HG03565 (cell line): ENCODE data around the gene SLC23A3.
"Not testable (repeated sequence)": the region's sequence is repeated elsewhere in the genome, so short reads cannot be mapped to it uniquely, and the experiment has no call there.

Experiments
- ATAC-seq: cut with Tn5 transposase; IDR thresholded peaks from one replicate; pipeline ENCODE4 v1.9.1; 2021; ENCODE audit warnings: mild to moderate bottlenecking, moderate library complexity; ENCODE audit not compliant: unreplicated experiment

SLC23A3 gene

DNA sequence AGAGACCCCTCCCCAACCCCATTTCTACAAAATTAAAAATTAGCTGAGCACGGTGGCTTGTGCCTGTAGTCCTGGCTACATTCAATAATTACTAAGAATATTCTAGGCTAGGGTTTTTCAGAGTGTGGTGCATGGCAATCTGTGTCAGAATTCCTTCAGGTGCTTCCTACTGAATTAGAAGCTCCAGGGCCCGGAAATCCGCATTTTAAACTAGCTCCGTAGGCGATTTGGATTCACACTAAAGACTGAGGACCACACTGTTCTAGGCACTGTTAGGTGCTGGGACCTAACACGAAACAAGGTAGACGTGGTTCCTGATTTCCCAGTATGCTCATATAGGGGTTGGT is 36.1 kb upstream of the SLC23A3 start:
- no peak for ATAC-seq

DNA sequence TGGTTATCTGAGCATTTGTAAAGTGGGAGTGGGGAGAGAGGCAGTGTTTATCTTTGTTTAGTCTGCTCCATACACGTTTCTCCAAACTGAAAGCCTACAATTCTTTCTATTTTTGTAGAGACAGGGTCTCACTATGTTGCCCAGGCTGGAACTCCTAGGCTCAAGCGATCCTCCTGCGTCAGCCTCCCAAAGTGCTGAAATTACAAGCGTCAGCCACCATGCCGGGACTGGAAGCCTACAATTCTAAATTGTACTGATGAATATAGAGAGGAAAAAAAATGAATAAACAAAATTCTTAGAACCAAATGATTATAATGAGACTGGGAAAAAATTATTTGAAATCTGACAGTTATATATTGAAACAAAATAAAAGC is 35.3 kb upstream of the SLC23A3 start:
- no peak for ATAC-seq

DNA sequence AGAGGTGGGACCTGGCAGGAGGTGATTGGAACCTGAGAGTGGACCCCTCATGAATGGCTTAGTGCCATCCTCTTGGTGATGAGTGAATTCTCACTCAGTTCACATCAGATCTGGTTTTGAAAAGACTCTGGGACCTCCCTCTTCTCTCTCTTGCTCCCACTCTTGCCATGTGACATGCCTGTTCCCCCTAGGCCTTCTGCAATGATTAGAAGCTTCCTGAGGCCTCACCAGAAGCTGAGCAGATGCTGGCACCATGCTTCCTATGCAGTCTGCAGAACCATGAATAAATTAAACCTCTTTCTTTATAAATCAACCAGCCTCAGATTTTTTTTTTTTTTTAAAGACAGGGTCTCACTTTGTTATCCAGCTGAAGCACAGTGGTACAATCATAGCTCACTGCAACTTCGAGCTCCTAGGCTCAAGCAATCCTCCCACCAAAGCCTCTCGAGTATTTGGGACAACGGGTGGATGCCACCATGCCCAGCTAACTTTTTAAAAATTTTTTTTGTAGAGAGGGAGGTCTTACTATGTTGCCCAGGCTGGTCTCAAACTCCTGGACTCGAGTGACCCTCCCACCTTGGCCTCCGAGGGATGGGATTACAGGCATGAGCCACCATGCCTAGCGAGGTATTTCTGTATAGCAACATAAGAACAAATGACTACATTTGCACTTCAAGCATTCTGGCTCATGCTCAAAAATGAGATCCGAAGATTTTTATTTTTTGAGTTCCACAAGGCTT is 34.8 kb upstream of the SLC23A3 start:
- no peak for ATAC-seq

DNA sequence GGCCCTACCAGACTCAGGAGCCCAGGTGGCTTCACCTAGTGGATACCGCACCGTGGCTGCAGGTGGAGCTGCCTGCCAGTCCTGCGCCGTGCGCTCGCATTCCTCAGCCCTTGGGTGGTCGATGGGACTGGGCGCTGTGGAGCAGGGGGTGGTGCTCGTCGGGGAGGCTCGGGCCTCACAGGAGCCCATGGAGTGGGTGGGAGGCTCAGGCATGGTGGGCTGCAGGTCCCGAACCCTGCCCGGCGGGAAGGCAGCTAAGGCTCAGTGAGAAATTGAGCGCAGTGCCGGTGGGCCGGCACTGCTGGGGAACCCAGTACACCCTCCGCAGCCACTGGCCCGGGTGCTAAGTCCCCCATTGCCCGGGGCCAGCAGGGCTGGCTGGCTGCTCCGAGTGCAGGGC is 31.5 kb upstream of the SLC23A3 start:
- not testable (repeated sequence) for ATAC-seq

DNA sequence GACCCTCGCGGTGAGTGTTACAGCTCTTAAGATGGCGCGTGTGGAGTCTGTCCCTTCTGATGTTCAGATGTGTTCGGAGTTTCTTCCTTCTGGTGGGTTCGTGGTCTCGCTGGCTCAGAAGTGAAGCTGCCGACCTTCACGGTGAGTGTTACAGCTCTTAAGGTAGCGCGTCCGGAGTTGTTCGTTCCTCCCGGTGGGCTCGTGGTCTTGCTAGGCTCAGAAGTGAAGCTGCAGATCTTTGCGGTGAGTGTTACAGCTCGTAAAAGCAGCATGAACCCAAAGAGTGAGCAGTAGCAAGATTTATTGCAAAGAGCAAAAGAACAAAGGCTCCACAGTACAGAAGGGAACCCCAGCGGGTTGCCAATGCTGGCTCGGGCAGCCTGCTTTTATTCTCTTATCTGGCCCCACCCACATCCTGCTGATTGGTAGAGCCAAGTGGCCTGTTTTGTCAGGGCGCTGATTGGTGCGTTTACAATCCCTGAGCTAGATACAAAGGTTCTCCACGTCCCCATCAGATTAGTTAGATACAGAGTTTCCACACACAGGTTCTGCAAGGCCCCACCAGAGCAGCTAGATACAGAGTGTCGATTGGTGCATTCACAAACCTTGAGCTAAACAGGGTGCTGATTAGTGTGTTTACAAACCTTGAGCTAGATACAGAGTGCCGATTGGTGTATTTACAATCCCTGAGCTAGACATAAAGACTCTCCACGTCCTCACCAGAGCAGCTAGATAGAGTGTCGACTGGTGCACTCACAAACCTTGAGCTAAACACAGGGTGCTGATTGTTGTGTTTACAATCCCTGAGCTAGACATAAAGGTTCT is 30.9 kb upstream of the SLC23A3 start:
- ATAC-seq, result not testable (repeated sequence)

DNA sequence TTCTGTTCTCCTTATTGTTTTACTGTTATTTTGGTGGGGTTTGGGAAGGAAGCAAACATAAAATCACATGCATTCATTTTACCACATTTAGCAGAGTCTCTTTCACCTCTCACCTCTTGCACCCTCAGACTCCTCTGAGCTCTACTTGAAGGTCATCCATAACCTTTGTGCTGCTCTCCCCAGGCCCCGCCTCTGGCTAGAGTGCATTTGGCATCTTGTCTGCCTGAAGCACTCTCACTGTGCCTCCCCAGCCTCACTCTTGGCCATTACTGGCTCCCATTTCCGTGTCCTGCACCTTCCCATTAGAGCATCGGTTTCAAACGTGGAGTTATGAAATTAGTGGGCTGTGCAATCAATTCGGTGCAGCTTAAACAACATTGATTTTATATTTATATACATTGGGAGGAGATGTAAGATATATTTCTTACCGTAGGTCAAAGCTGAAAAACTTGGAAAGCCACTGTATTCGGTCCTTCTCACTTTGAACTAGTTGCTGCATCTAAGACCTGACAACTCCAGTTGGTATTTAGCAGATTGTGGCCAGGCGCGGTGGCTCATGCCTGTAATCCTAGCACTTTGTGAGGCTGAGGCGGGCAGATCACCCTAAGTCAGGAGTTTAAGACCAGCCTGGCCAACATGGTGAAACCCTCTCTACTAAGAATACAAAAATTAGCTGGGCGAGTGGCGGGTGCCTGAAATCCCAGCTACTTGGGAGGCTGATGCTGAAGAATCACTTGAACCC is 29.8 kb upstream of the SLC23A3 start:
- ATAC-seq, result no peak

DNA sequence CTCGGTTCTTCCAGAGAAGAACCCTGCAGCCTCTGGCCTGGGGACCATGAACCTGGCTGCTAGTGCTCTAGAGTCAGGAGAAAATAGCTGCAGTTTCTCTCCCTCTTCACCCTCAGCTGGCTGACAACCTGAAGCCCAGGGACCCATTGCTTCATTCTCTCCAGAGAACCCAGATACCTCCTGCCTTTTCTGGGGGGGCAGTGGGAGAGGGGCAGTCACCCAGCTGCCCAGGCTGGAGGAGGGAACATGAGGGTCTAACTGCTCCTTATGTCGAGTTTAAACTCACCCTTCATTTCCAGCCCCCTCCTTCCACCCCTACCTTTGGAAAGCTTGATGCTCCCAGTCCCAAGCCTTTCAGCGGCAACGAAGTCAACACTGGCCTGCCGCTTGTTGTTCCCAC is 29.1 kb upstream of the SLC23A3 start:
- no peak for ATAC-seq

DNA sequence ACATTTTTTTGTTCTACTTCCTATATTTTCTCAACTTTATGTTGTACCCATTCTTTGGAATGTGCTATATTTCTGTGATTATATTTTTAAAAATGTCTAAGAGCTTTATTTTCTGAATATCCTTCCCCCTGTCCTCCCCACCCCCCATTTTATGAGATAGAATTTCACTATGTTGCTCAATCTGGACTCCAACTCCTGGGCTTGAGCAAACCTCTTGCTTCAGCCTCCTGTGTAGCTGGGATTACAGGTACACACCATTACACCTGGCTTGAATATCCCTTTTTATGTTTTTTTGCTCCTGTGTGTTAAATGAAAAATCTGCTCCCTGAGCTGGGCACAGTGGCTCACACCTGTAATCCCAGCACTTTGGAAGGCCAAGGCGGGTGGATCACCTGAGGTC is 27.6 kb upstream of the SLC23A3 start:
- ATAC-seq, result no peak

DNA sequence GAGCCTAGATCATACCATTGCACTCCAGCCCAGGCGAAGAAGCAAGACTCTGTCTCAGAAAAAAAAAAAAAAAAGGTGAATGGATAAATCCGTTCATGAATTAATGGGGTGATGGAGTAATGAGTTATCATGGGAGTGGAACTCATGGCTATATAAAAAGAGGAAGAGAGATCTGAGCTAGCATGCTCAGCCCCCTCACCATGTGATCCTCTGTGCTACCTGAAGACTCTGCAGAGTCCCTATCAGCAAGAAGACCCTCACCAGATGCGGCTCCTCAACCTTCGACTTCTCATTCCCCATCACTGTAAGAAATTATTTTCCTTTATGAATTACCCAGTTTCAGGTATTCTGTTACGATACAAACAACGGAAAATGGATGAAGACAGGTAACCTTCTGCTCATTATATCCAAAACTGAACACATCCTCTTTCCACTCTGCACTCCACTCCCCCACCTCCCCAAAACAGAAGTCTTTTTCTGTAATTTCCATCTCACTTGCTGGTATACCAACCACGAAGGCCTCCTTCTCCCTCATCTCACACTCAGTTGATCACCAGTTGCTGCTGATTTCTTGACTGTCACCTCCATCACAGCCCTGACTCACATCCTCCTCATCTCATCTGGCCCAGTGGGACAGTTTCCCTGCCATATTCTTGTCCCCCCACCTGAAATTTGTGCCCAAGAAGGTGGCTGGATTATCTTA is 17.1 kb upstream of the SLC23A3 start:
- no peak for ATAC-seq

DNA sequence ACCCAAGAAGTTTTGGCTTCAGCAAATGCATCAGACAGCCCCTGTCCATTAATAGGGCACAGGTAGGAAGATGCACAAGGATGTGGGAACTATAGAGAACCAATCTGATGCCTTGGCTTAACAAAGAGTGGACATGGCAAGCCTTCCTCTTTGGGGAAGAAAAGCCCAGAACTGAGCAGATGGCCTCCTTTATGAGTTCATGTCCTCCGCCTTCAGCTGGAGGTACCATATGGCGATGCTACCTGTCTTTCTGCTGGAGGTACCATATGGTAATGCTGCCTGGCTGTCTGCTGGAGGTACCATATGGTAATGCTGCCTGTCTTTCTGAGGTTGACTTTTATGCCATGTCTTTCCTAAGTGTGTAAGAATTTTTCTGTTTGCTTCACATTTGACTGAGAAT is 14.3 kb upstream of the SLC23A3 start:
- no peak for ATAC-seq

DNA sequence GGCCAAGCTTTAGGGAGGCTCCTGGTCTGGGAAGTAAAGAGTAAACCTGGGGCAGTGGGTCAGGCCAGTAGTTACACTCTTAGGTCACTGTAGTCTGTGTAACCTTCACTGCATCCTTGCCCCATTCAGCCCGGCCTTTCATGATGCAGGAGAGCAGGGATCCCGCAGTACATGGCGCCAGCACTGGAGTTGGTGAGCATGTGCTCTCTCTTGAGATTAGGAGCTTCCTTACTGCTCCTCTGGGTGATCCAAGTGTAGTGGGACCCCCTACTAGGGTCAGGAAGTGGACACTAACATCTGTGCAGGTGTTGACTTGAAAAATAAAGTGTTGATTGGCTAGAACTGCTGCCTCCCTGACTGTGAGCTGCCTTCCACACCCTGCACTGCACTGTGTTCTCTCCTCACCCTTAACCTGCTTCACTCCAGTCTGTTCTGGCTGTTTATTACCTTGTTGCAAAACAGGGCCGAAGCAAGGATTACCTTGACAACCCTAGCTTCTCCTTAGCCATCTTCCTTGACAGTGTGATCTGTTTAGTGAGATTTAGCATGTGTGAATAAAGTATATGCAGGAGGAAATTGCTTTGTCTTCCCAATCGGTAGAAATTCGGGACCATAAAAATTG is 13.4 kb upstream of the SLC23A3 start:
- ATAC-seq, result no peak

DNA sequence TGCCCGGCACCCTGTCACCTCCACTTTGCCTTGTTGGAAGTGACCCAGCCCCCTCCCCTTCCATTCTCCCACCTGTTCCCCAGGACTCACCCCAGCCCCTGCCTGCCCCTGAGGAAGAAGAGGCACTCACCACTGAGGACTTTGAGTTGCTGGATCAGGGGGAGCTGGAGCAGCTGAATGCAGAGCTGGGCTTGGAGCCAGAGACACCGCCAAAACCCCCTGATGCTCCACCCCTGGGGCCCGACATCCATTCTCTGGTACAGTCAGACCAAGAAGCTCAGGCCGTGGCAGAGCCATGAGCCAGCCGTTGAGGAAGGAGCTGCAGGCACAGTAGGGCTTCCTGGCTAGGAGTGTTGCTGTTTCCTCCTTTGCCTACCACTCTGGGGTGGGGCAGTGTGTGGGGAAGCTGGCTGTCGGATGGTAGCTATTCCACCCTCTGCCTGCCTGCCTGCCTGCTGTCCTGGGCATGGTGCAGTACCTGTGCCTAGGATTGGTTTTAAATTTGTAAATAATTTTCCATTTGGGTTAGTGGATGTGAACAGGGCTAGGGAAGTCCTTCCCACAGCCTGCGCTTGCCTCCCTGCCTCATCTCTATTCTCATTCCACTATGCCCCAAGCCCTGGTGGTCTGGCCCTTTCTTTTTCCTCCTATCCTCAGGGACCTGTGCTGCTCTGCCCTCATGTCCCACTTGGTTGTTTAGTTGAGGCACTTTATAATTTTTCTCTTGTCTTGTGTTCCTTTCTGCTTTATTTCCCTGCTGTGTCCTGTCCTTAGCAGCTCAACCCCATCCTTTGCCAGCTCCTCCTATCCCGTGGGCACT is 12.7 kb upstream of the SLC23A3 start:
- no peak for ATAC-seq

DNA sequence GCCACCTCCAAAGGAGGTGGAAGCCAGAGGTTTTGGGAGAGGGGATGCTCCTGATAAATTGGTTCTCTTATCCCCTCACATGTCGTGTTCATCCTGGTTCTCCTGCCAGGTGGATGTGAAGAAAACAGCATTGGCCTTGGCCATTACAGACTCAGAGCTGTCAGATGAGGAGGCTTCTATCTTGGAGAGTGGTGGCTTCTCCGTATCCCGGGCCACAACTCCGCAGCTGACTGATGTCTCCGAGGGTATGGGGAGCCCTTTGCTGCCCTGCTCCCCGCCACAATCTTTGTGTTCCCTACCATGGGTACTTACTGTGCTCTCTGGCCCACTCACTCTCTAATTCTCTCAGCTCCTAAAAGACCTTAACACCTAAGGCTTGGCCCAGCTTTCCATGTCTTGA is 11.7 kb upstream of the SLC23A3 start:
- no peak for ATAC-seq

DNA sequence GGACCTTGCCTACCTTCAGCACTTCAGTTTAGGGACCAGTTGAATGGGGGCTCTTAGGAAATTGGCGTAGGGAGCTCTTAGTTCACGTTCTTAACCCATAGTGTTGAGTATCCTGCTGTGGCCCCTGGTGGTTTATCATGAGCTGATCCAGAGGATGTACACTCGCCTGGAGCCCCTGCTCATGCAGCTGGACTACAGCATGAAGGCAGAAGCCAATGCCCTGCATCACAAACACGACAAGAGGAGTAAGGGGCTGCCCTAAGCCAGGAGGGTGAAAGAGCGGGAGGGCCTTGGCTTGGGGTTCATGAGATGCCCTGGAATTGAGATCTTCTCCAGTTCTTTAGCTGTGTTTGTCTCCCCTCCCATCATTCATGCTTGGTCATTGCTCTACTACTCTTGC is 11.1 kb upstream of the SLC23A3 start:
- ATAC-seq, result no peak

DNA sequence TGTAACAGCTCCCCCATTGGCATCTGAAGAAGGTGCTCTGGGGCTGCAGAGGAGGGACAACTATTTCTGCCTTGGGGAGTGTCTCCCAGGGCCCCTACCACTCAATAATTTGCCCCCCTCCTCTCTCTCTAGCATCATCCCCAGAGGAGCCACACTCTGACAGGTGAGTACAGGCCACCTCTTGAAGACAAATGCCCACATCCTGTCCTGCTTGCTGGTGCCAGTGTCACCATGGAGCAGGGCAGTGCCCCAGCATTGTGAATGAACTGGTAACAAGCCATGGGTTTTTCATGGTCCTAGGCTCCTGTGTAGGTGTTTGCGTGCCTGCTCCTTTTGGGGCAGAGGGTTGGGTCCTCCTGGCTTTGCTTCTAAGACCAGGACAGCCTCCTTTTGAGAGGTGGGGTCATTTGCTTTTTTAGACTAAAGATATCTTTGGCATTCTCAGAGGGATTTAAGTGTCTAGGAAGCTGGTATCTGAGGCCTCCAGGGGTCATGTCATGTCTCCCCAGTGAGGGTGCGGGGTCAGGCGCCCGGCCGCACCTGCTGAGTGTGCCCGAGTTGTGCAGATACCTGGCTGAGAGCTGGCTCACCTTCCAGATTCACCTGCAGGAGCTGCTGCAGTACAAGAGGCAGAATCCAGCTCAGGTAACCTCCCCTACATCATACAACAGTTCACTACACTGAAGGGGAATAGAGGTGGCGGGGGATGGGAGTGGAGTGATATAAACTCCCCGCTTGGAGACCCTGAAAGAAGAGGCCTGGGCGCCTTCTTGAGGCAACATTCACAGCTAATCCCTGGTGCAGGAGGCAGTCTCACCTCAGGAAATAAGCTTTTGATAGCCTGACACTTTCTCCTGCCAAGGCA is 10.0 kb upstream of the SLC23A3 start:
- no peak for ATAC-seq

DNA sequence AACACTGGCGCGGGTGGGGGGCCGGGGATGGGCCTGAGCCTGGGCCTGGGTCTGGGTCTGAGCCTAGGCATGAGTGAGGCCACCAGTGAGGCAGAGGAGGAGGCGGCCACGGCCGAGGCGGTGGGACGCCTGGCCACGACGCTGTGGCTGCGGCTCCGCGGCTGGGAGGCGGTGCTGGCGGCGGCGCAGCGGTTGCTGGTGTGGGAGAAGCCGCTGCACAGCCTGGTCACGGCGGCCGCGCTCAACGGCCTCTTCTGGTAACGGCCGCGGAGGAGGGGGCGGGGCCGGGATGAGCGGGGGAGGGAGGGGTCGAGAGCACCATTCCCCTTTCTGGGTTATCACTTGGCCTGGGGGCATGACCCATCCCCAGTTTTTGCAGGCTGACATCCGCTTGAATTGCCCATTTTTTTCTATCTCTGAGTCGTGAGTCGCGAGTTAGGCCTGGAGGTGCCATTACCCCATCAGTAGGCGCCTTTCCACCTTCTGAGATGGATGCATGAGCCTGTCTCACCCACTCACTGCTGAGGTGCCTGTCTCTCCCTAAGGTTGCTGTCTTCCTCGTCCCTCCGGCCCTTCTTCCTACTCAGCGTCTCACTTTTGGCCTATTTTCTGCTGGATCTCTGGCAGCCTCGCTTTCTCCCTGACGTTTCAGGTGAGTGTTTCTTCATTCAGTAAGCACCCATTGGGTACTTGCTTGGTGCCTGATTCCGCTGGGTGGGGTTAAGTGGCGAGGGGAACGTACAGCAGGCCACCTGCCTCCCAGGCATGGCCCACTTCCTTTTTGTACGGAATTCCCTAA is 8.7 kb upstream of the SLC23A3 start:
- peak; percentile 9 for ATAC-seq

DNA sequence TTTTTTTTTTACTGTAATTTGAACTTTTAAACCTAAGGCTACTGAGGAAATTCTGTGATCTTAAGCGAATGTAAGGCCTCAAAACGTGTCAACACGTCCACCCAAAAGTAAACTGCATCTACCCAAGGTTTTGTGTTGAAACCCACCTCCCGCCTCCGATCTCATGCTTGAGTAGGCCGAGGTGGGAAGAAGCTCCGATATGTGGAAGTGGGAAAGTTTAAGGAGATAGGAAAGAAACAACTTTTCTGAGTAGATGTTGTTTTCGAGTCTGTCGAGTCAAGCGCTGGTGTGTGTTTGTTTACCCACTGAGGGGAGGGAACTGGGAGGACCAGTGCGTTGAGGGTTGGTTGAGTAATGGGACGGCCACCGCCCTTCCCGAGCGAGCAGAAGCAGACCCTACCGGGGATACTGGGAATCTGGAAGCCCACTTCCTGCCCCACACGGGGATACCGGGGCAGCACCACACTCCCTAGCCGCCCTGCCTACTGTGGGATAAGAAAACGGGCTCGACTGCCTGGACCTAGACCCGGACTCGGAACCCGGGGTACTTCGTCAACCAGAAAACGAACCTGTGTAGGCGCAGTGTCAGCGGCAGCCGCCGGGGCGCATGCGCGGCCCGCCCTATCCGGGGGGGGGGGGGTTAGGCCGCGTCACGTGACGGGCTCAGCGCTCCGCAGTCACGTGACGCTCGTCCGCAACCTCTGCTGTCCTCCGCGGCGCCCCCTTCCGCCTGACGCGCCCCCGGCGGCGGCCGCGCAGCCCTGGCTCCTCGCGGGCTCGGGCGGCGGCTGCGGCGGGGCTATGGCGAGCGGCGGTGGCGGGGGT is 7.9 kb upstream of the SLC23A3 start, which contains the start of gene RETREG2:
Gene RETREG2, plus strand, starts transcription at position 724 of the 825 bp plus-strand sequence. Its CDS starts 78 bp downstream, at position 802.
- ATAC-seq, result peak; percentile 36
